Measurements from ENCODE around the gene AQP12B. TPM values are rescaled to one million over a fixed set of nuclear protein-coding genes. Genes with fewer than 3 reads are reported as not detected.
"Not testable (repeated sequence)": the region's sequence is repeated elsewhere in the genome, so short reads cannot be mapped to it uniquely, and the experiment has no call there.

AQP12B gene
- under 1 TPM in 2 of 7 donors, not detected in 5; 0.18 to 0.36 TPM for total RNA-seq
- not detected for polyA plus RNA-seq
- long read RNA-seq, donor 1 = 0 reads
- long read RNA-seq, donor 2 = 0 reads
- long read RNA-seq, donor 3 = 0 reads

DNA sequence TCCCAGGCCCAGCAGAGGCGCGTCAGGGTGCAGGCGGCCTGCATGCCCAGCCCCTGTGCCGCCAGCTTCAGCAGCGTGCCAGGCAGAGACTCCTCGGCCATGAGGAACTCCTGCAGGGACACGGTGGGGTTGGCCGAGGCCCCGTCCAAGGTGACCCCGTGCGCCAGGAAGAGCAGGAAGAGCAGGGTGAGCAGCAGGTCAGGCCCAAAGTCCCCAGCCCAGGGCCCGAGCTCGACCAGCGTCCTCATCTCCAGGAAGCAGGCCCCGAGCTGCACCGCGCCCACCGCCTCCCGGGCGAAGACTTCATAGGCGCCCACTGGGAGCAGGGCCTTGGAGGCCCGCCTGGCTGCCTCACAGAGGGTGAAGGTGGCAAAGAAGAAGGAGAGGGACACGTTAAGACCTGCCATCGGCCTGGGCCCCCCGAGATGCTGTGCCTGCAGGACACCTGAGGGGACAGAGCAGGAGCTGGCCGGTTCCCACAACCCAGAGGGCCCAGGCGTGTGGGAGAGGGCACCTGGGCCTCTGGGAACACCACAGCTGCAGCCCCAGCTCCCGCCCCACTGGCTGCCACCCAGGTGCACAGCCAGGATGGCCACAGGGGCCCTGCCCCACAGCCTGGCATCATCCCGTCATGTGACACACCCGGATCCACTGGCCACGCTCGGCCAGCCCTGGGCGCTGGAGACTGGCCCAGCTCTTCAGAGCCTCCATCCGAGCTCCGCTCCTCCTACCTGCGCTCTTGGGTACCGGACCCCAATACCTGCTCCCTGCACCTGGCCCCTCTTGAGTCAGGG lies at the start of gene AQP12B:
Gene AQP12B (minus strand): TSS at position 455 of the 794 bp plus-strand sequence. CDS start 48 bp downstream, at position 407.
- H3K4me3 ChIP-seq; intact Hi-C loops (cut with DNase I); H3K27me3 ChIP-seq; H3K4me1 ChIP-seq (ENCODE audit: insufficient read depth); H3K27ac ChIP-seq; H3K36me3 ChIP-seq; H3K9me3 ChIP-seq: not testable (repeated sequence)
- whole genome bisulfite sequencing, 3 donors = 80 to 88% (median 87%) methylated on average over 27 to 37 of the region's 37 CpGs
- peak in 1 of 5 donors; percentile 36 for DNase-seq

GRCh38 chr2:240732184-240732583 lies 49.5 kb upstream of the AQP12B start:
- no peaks in the 10 kb centered on the region for H3K9me3 ChIP-seq
- intact Hi-C loops (cut with DNase I) = no loop called here
- DNase-seq = no peak
- no peaks in the 10 kb centered on the region for H3K27me3 ChIP-seq
- no peaks in the 10 kb centered on the region for H3K36me3 ChIP-seq
- WGBS, 3 donors = 81 to 86% (median 81%) methylated on average over 5 of the region's 5 CpGs
- no peaks in the 10 kb centered on the region for H3K4me1 ChIP-seq (ENCODE audit: insufficient read depth)
- TF ChIP-seq CTCF (IDR thresholded peaks at IDR 0.05) = no peak
- no peak for TF ChIP-seq EP300 (IDR thresholded peaks at IDR 0.05)
- no peak for TF ChIP-seq POLR2A (IDR thresholded peaks at IDR 0.05)
- H3K4me3 ChIP-seq = no peak overlapping the region
- H3K27ac ChIP-seq = no peak overlapping the region

DNA sequence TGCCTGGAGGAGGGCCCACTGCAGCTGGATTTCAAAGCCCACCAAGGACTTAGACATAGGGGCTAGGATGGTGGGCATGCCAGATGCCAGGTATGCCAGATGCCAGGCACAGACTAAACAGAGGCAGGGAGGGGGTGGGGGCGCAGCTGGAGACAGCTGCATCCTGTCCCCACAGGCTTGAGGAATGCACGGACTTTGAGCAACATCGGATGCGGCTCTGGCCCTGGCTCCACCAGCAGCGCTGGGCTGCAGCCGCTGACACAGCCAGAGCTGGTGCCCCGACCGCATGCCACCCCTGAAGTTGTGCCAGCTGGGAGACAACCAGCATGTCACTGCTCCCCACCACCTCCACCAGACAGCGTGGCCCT lies 48.5 kb upstream of the AQP12B start:
- intact Hi-C loops (cut with DNase I) = no loop called here
- no peaks in the 10 kb centered on the region for H3K9me3 ChIP-seq
- no peaks in the 10 kb centered on the region for H3K4me1 ChIP-seq (ENCODE audit: insufficient read depth)
- H3K4me3 ChIP-seq = no peak overlapping the region
- H3K27ac ChIP-seq = no peak overlapping the region
- no peaks in the 10 kb centered on the region for H3K27me3 ChIP-seq
- DNase-seq = no peak
- TF ChIP-seq POLR2A (IDR thresholded peaks at IDR 0.05) (no peak), EP300 (IDR thresholded peaks at IDR 0.05) (no peak), CTCF (IDR thresholded peaks at IDR 0.05) (no peak)
- 2 to 32% (median 9%) methylated on average over 8 to 9 of the region's 9 CpGs for WGBS, 3 donors
- no peaks in the 10 kb centered on the region for H3K36me3 ChIP-seq

DNA sequence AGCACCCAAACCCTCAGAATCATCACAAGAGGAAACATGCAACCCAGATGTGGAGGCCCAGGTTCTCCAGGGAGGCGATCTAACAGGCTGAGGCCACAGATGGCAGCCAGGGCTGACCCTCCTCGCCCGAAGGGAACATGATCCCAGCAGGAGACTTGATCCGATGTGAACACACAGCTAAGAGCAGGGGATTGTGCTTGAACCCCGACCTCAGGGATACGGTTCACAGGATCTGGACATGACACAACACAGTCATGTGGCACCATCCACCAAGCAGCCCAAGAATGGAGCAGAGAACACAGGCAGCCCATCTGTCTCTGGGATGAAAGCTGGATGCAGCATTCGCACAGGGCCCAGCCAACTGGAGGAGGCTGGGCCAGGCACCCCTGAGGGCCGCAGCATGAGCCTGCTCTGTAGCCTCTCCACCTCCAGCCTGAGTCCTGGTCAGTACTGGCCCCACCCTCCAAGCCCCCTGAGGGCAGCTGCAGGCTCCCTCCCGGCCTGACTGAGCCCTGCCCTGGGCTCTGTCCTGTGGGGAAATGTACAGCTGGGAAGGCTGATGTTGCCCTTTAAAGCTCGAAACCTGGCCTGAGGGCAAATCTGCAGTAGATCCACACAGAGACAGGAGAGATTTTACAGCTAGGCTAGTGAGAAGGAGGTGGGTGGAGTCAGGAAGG lies 48.0 kb upstream of the AQP12B start:
- TF ChIP-seq EP300 (IDR thresholded peaks at IDR 0.05) = no peak
- no peak for TF ChIP-seq POLR2A (IDR thresholded peaks at IDR 0.05)
- TF ChIP-seq CTCF (IDR thresholded peaks at IDR 0.05) = no peak
- 65 to 78% (median 73%) methylated on average over 8 to 10 of the region's 10 CpGs for WGBS, 3 donors
- Histone ChIP-seq H3K36me3 (no peaks in the 10 kb centered on the region), H3K27me3 (no peaks in the 10 kb centered on the region), H3K4me1 (ENCODE audit: insufficient read depth) (no peaks in the 10 kb centered on the region), H3K9me3 (no peaks in the 10 kb centered on the region), H3K4me3 (no peak overlapping the region), H3K27ac (no peak overlapping the region)
- DNase-seq = no peak
- intact Hi-C loops (cut with DNase I) = no loop called here

DNA sequence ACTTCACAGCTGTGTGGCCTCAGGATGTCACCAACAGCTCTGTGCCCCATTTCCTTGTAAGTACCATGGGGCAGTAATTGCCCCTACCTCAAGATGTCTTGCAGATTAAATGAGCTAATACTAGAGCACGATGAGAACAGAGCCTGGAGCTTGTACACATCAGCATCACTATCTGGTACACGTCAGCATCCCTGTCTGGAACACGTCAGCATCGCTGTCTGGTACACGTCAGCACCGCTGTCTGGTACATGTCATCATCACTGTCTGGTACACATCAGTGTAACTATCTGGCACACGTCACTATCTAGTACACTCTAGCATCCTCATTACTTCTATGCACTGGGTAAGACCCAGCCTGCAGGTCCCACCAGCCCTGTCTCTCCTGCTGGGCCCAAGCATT lies 46.1 kb upstream of the AQP12B start:
- no peak overlapping the region for H3K4me3 ChIP-seq
- H3K27ac ChIP-seq = no peak overlapping the region
- no peak for TF ChIP-seq CTCF (IDR thresholded peaks at IDR 0.05)
- TF ChIP-seq EP300 (IDR thresholded peaks at IDR 0.05) = no peak
- no peak for TF ChIP-seq POLR2A (IDR thresholded peaks at IDR 0.05)
- no peaks in the 10 kb centered on the region for H3K9me3 ChIP-seq
- 80 to 86% (median 84%) methylated on average over 7 of the region's 7 CpGs for WGBS, 3 donors
- H3K4me1 ChIP-seq (ENCODE audit: insufficient read depth) = no peaks in the 10 kb centered on the region
- intact Hi-C loops (cut with DNase I) = no loop called here
- H3K36me3 ChIP-seq = no peaks in the 10 kb centered on the region
- no peak for DNase-seq
- H3K27me3 ChIP-seq = no peaks in the 10 kb centered on the region

All from ovary (tissue), 10 donors.